ENCODE results near the gene ANGPTL8. TPM values are rescaled to one million over a fixed set of nuclear protein-coding genes. Genes with fewer than 3 reads are reported as not detected.

Gene ANGPTL8
- total and polyA plus RNA-seq, 2 of the 13 experiments (the other 11 are each of a cell fraction or from before 2014, with no cell fraction given), result 27.3 to 243 TPM

GRCh38 chr19:11236324-11237301 lies 2.8 kb upstream of the ANGPTL8 start (continued):
- no peak for TF ChIP-seq CBX2 (IDR thresholded peaks at IDR 0.05; ENCODE audit: low read depth, low read length)
- TF ChIP-seq CBX2 (CRISPR knock-in tag; IDR thresholded peaks at IDR 0.05; ENCODE audit: low read depth), result no peak
- peak; percentile 73; the same call in 1 of the 2 replicates for TF ChIP-seq KDM2A (CRISPR knock-in tag; IDR thresholded peaks at IDR 0.05; ENCODE audit: borderline replicate concordance, low read depth)
- peak; percentile 85; the same call in 1 of the 2 replicates for TF ChIP-seq ZNF343 (CRISPR knock-in tag; IDR thresholded peaks at IDR 0.05)
- TF ChIP-seq PLRG1 (conservative IDR thresholded peaks at IDR 0.05), result no peak
- TF ChIP-seq DPF2 (CRISPR knock-in tag; IDR thresholded peaks at IDR 0.05; ENCODE audit: borderline replicate concordance, low read depth), result peak; percentile 81
- TF ChIP-seq ZNF704 (CRISPR knock-in tag; IDR thresholded peaks at IDR 0.05; ENCODE audit: borderline replicate concordance), result no peak
- TF ChIP-seq ZBTB43 (CRISPR knock-in tag; conservative IDR thresholded peaks at IDR 0.05), result peak; percentile 68
- peak; percentile 99 for TF ChIP-seq MTA1 (CRISPR knock-in tag; IDR thresholded peaks at IDR 0.05; ENCODE audit: borderline replicate concordance)
- TF ChIP-seq AHDC1 (CRISPR knock-in tag; IDR thresholded peaks at IDR 0.05; ENCODE audit: borderline replicate concordance), result peak; percentile 53; the same call in 1 of the 2 replicates
- 0 out of 2 replicates have a peak, but pooled peaks have one; percentile 21 for TF ChIP-seq CBFB (CRISPR knock-in tag; IDR thresholded peaks at IDR 0.05)
- TF ChIP-seq GATAD2A (CRISPR knock-in tag; IDR thresholded peaks at IDR 0.05), result peak; percentile 95
- TF ChIP-seq, protein P1, sequence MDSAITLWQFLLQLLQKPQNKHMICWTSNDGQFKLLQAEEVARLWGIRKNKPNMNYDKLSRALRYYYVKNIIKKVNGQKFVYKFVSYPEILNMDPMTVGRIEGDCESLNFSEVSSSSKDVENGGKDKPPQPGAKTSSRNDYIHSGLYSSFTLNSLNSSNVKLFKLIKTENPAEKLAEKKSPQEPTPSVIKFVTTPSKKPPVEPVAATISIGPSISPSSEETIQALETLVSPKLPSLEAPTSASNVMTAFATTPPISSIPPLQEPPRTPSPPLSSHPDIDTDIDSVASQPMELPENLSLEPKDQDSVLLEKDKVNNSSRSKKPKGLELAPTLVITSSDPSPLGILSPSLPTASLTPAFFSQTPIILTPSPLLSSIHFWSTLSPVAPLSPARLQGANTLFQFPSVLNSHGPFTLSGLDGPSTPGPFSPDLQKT (CRISPR knock-in tag; IDR thresholded peaks at IDR 0.05; ENCODE audit: borderline replicate concordance), result no peak
- TF ChIP-seq IKZF4 (CRISPR knock-in tag; IDR thresholded peaks at IDR 0.05; ENCODE audit: borderline replicate concordance, low read depth, not compliant biosample characterization), result peak; percentile 60
- TF ChIP-seq ZNF20 (CRISPR knock-in tag; IDR thresholded peaks at IDR 0.05), result no peak
- no peak for TF ChIP-seq ZNF33B (CRISPR knock-in tag; IDR thresholded peaks at IDR 0.05)
- no peak for TF ChIP-seq SUZ12 (IDR thresholded peaks at IDR 0.05; ENCODE audit: low read depth, low read length)
- TF ChIP-seq ZNF878 (CRISPR knock-in tag; IDR thresholded peaks at IDR 0.05), result no peak
- TF ChIP-seq FOXK2 (IDR thresholded peaks at IDR 0.05), result peak; percentile 47; the same call in 1 of the 2 replicates
- TF ChIP-seq ZNF672 (CRISPR knock-in tag; IDR thresholded peaks at IDR 0.05), result 0 out of 2 replicates have a peak, but pooled peaks have one; percentile 54

Data from HepG2 (cell line).